GM18861 (cell line): ENCODE results near the gene LDAH.

Source experiments
- ATAC-seq: cut with Tn5 transposase; IDR thresholded peaks from one replicate; pipeline ENCODE4 v1.9.1; 2021; ENCODE audit not compliant: unreplicated experiment

LDAH gene

DNA sequence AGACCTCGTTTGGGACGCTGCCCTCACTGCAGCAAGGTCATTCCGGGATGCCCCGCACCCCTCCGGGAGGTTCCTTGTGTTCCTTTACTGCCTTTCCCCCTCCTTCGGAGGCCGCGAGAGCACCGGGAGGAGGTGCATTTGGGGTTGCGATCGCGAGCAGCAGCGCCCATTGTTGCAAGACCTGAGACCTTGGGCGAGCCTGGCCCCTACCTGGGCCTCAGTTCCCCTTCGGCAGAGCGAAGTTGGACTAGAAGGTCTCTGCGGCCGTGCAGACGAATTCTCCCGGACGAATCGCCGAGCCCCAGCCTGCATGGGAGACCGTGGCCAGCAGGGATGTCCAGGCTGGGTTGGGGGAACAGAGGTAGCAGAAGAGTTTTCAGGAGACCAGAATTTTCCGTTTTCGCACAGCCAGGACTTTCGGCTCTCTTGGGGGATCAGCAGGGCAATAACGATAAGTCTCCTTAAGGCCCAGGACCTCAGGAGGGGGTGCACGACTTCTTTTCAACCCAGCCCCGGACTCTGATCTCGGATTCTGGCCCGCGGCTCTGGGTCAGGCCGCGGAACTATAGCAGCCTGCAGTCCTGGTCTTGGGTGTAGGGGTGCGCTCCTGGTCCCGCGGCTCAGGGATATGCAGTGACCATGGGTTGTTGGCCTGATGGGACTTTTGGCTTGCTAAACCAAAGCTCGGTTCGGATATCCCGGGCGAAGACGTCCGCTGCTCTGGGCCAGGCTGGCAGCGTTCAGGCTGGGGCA, 153.2 kb downstream of the LDAH start:
- ATAC-seq: no peak

GRCh38 chr2:20668871-20669475, 153.9 kb downstream of the LDAH start:
- no peak for ATAC-seq

- ATAC-seq: no peak
These were observed 154.4 kb downstream of the LDAH start for GRCh38 chr2:20668451-20668850.

DNA sequence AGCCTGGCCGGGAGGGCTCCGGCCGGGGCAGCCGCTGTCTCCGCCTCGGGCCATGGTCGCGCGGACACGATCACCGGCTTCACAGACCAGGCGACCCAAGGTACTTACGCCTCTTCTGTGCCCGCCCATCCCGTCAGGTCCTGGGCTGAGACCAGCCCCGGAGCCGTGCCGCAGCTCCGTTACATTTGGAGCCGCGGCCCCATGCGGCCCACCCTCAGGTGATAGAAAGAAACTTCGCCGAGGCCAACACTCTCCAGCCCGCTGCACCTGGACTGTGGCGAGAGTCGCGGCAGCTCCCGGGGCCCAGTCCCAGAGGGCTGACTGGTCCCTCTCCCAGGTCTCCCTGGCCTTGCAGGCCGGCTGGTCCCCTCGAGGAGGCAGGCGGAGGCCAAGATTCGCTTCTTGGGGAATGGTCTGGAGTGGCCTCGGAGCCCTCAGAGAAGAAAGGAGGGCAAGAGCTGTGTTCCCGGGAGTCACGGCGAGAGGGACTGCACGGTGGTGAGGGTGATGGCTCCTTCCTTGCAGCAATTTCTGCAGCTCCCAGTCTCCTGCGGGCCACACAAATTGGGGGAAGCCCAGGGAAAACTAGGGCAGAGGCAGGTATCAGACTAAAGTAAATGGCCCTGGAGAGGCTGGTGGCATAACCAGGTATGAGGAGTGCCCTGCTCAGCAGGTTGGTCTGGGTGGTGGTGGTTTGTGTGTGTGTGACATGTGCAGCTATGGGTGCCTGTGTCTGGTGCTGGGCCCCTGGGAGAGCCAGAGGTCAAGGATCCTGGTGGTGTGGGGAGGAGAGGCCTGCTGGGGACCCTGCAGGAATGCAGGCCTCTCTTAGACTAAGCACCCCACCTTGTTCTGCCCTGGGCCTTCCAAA, 155.1 kb downstream of the LDAH start:
- ATAC-seq: no peak

DNA sequence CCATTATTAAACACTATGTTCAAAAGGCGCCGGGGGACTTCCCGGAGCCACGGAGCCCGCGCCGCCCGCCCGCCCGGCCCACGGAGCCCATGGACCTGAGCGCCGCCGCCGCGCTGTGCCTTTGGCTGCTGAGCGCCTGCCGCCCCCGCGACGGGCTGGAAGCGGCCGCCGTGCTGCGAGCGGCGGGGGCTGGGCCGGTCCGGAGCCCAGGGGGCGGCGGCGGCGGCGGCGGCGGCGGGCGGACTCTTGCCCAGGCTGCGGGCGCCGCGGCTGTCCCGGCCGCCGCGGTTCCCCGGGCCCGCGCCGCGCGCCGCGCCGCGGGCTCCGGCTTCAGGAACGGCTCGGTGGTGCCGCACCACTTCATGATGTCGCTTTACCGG, 155.8 kb downstream of the LDAH start:
- ATAC-seq: no peak

DNA sequence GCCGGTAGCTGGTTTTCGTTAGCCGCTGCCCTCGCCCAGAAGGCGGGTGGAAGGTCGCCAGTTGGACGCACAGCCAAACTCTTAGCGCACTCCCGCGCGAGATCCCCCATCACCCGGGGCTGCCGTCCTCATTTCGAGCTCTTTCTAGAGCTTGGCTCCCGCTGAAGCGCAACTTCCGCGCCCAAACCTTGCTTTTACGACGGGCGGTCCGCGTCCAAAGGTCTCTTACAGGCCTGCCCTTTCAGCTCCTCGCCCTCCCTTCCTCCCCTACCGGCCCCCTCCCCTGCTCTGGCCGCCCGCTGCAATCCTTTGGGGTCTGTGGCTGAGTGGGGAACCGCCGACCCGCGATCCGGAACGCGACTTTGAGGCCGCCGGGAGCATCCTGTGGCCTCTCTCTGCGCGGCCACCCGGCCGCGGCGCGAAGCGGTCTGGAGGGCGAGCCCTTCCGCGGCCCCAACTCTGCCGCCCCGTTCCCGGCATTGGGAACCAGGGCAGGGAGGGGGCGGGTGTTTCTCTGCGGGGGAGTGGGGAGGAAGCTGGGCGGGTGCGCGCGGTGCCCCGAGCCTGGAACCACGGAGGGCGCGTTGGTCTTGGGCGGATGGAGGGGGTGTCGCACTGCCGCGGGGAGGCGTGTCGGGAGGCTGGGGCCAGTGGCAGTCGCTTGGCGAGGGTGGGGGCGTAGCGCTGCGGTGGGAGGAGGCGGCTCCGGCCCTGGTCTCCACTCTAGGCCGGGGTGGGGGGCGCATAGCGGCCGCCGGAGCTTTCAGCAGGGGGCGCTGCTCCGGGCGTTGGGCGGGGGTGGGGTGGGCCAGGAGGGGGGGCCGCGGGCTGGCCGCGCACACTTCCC, 156.4 kb downstream of the LDAH start, which contains the start of gene GDF7:
Gene GDF7 (plus strand): TSS at position 841 of the 847 bp plus-strand sequence. CDS start 96 bp downstream, outside the sequence.
- no peak for ATAC-seq

- ATAC-seq: no peak
These were observed 156.9 kb downstream of the LDAH start for GRCh38 chr2:20666005-20666303.

- no peak for ATAC-seq
These were observed 157.5 kb downstream of the LDAH start for GRCh38 chr2:20665243-20666004.

GRCh38 chr2:20664431-20665242, 158.3 kb downstream of the LDAH start:
- ATAC-seq: no peak

- no peak for ATAC-seq
These were observed 158.9 kb downstream of the LDAH start for GRCh38 chr2:20664071-20664390.

DNA sequence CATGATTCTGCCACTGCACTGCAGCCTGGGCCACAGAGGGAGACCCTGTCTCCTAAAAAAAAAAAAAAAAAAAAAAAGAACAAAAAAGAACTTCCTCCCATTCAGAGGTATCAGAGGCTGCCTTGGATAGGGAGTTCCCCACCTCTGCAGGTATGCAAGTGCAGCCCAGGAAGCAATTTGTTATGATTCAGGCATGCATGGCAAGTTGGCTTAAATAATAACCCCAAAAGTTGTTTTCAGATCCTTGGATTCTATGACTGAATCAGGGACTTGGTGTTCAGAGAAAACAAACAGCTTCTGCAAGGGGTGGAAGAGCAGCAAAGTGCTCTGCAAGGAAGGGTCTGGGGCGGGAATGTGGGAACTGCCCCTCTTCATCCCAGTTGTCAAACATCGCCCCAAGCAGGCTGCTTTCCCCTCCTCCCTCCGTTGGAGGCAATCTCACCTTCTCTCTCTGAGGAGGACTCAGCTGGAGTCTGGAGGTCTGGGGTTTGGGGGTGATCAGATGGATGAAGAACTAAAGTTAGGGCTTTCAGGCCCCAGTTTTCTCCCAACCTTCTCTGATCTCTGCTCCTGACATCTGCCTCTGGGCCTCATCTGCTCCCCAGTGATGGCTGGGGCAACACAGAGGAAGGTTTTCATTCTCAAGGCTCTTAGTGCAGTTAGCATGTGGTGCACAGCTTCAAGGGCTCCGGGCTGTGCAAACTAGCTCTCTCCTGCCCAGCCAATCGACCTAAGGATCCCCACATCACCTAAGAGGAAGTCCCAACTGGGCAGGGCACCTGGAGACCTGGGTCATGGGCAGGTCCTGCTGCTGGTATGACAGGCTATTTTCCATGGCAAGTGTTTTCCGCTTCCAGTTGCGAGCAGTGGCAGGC, 159.5 kb downstream of the LDAH start:
- ATAC-seq: no peak

GRCh38 chr2:20662308-20662937, 160.5 kb downstream of the LDAH start:
- no peak for ATAC-seq

DNA sequence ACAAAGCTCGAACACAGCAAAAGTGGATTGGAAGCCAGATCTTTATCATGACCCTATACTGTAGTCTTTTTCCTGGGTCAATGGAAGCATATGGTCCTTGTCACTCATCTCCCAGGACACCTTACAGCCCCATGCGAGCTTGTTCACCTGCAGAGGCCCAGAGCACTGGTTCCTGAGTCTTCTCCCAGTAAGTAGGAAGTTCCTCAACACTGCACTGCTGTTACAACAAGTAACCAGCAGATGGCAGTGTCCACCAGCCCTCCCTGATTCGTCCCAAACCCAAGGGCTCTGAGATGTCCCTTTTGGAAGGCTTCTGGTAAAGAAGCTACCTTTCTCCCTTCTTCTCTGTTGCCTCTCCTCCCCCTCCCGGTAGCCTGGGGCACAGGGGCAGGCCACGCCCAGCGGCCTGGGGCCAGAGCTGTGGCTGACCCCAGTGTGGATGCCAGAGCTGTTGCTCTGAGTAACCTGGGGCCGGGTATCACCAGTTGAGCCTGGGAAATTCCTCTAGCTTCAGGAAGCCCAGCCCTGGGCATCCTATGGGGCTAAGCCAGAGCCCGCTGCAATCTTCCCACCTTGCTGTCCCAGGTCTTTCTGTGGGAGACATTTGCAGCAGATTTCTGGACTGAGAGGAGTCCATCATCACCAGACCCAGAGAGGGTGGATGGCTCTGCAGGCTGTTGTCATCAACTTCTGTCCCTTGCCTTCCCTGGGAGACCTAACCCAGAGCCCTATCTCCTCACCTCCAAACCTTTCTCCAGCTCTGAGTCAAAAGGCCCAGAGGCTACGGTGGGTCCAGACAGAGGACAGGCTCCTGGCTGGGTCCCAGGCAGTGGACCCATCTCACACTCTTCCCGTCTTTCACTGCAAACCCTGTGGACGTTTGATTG, 161.2 kb downstream of the LDAH start:
- ATAC-seq: peak; percentile 73

DNA sequence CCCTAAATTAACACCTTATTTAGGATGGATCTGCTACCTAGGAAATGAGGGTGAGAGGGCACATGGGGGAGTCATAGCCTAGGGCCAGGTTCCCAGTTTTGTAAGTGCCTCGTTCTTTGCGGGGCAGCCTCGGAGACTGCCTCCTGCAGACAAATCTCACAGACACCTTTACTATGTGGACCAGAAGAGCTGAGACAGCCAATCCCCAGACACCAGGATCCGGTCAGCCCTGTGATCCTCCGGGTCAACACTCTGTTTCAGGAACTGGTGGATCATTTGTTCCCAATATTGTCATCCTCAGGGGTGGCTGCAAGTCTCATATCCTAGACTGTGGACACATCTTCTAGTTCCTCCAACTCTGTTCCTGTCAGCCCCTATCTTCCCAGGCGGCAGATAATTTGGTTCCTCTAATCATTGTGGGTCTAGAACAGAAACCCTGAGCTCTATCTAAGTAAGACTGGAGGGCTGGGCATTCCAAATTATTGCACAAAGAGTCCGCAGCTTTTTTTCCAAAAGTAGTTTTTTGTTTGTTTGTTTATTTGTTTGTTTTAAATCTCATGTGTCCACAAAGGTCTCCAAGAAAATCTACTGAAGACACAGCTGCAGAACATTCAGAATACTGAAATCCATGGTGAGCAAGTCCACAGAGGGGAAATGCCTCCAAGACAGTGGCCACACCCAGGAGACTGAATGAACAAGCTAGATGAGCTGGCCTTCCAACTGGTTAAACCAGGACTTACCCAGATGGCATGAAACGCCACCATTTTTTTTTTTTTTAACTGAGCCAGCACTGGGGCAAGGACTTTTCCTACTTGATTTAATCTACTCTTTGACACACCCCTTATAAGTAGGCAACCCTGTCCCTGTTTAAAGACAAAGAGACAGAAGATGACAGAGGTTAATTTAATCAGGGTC, 162.1 kb downstream of the LDAH start:
- ATAC-seq: no peak

GRCh38 chr2:20657522-20658235, 165.2 kb downstream of the LDAH start:
- no peak for ATAC-seq

DNA sequence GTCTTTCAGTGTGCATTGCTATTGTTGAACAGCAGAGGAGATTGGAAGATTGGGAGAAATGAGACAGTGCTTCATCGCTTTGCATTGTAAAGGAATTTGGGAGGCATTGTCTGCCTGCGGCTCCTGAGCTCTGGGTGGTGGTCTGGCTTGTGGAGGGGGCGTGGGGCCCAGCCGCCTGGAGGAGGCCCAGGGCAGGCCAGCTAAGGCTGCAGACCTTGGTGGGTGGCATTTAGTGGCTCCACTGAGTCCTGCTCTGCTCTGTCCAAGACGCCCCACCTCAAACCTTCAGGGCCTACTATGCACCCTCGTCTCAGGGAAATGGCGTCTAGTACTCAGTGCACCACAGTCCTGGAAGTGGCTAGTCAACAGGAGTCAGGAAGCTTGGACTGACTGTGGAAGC, 166.3 kb downstream of the LDAH start:
- ATAC-seq: no peak
